CD4-positive, alpha-beta T cell treated with Interleukin-2 at 100 ng/mL for 4 hours (primary cell): Measurements from ENCODE around the gene FIZ1.
"Not testable (repeated sequence)": the region's sequence is repeated elsewhere in the genome, so short reads cannot be mapped to it uniquely, and the experiment has no call there.

Experiments used
- DNase-seq: peaks from one replicate; pipeline ENCODE4 v3.0.0-alpha.2; 2020; ENCODE audit warnings: low spot score

The FIZ1 gene

DNA sequence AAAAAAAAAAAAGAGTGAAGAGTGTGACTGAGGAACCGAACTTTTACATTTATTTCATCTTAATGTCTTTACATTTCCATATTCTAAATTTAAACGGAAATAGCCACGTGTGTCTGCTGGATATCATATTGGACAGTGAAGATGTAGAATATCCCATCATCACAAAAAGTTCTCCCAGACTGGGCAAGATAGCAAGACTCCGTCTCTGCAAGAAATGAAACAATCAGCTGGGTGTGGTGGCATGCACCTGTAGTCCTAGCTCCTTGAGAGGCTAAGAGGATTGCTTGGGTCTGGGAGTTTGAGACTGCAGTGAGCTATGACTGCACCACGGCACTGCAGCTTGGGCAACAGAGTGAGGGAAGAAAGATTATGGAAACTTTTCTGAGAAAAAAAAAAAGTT lies 22.6 kb downstream of the FIZ1 start:
- no peak for DNase-seq

DNA sequence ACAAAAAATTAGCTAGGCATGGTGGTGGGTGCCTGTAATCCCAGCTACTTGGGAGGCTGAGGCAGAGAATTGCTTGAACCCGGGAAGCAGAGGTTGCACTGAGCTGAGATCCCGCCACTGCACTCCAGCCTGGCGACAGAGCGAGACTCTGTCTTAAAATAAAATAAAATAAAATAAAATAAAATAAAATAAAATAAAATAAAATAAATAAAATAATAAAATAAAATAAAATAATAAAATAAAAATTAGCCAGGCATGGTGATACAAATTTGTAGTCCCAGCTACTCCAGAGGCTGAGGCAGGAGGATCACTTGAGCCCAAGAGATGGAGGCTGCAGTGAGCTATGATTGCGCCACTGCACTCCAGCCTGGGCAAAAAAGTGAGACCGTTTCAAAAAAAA lies 25.4 kb downstream of the FIZ1 start:
- not testable (repeated sequence) for DNase-seq

GRCh38 chr19:55569477-55569876 lies 29.8 kb downstream of the FIZ1 start:
- not testable (repeated sequence) for DNase-seq

GRCh38 chr19:55567708-55568328 lies 31.5 kb downstream of the FIZ1 start:
- DNase-seq = no peak

DNA sequence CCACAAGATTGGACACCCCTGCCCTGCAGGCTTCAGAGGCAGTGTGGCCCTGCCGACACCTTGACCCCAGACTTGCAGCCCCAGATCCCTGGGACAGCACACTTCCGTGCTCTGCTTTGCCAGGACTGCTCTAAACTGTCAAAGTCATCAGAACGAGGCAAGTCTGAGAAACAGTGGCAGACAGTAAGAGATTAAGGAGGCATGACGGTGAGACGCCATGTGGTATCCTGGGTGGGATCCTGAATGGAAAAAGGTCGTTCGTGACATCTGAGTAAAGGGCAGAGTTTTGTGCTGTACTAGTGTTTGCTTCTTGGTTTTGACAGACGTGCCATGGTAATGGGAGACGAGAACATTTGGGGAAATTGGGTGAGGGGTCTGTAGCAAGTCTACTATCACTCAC lies 32.5 kb downstream of the FIZ1 start:
- DNase-seq = no peak

DNA sequence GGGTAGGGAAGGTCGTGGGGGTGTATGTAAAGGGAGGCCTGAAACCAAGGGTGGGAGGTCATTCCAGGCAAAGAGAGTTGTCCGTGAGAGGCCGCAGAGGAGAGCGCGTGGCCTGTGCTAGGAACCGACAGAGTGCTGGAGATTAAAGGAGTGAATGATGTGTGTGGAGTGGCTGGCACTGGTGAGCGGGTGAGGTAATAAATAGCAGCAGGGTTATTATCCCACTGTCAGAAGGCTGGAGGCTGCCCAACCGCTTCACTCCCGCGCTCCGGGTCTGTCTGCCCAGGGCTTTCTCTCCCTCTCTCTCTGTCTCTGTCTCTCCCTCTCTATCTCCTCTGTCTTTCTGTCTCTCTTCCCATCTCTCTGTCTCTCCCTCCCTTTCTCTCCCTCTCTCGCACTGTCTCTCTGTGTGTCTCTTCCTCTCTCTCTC lies 36.0 kb downstream of the FIZ1 start:
- no peak for DNase-seq

- DNase-seq = no peak
These were observed 39.6 kb downstream of the FIZ1 start for GRCh38 chr19:55559684-55560083.

- DNase-seq = no peak
These were observed 44.6 kb downstream of the FIZ1 start for GRCh38 chr19:55554741-55555152.

DNA sequence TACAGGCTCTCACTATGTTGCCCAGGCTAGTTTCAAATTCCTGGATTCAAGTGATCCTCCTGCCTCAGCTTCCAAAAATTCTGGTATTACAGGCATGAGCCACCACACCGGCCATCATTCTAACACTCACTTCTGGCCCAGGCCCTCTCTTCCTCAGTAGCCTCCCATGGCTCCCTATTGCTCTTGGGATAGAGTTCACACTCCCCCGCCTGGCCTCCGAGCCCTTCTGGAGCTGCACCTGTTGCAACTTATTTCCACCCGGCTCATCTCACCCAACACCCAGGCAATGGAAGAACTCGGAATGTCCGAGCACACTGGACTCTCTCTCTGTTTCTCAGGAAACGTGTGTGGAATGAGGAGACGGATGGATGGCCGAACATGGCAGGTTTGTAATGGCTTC lies 45.0 kb downstream of the FIZ1 start:
- no peak for DNase-seq

- no peak for DNase-seq
These were observed 45.8 kb downstream of the FIZ1 start for GRCh38 chr19:55553217-55554182.

- no peak for DNase-seq
These were observed 46.7 kb downstream of the FIZ1 start for GRCh38 chr19:55552620-55553019.

GRCh38 chr19:55552206-55552605 lies 47.1 kb downstream of the FIZ1 start:
- DNase-seq = no peak

DNA sequence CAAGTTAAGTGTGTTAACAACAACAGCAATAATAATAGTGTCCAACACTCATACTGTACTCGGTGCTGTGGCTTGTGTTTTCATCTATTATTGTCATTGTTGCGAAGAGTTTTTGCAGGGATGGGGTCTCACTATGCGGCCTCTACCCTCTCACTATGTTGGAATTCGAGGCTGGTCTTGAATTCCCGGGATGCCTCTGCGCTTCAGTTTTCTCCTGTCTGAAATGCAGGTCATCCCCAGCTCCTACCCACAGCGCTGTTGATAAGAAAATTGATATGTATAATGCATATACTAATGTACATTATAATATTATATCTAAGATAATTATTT lies 49.0 kb downstream of the FIZ1 start:
- DNase-seq = no peak

DNA sequence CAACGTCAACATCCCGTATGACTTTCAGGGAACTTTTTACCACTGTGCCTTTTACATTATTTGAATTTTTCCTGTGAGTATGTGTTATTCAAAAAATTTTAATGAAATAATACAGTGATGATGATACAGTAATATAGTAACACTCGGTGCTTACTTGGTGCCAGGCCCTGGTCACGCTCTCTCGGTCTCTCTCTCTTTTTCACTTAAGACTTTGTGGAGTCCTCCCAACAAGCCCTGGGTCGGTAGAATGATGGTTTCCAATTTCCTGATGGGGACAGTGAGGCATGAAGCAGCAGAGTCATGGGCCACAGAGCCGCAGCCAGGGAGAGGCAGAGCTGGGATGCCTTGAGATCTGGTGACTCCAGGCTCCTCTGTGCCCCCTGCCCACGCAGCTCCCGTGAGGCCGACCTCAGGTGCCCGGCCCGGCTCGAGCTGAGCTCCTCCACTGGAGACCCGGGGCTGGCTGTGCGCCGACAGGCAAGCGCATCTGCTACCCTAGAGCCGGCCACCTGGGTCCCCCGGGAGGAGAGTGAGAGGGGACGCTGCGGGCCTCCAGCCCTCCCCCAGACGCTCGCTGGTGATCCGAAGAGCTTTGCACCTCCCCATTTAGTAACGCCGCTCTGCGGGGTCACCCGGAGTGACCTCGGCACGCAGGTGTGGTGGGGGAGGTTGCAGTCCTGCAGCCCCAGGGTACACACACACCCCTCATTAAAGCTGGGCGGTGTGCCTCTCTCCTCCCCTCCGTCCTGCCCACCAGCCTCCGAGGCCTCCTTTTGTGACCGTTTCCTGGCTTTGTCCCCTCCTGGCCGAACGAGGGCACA lies 49.6 kb downstream of the FIZ1 start:
- DNase-seq = no peak

DNA sequence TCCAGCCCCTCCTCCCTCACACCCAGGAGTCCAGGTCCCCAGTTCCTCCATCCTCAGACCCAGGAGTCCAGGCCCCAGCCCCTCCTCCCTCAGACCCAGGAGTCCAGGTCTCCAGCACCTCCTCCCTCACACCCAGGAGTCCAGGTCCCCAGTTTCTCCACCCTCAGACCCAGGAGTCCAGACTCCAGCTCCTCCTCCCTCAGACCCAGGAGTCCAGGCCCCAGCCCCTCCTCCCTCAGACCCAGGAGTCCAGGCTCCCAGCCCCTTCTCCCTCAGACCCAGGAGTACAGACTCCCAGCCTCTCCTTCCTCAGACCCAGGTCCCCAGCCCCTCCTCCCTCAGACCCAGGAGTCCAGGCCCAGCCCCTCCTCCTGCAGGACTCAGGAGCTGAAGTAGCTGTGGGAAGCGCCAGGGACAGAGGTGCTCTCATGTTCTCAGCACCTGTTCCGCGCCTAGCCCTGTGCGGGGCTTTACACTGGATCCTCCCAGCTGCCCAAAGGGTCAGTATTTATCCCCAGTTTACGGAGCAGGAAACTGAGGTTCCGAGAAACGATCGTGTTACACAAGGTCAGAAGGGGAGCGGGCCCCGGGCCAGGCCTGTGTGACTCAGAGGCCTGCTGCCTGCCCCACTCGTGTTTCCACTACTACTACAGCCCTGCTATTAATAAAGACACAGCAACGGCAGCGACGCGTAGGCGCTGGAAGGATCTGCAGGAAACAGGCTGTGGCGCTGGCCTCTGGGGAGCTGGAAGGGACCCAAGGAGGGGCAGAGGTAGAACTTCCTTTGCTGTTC lies 52.3 kb downstream of the FIZ1 start:
- DNase-seq = no peak

GRCh38 chr19:55546011-55546410 lies 53.3 kb downstream of the FIZ1 start:
- DNase-seq = no peak

GRCh38 chr19:55545443-55545842 lies 53.9 kb downstream of the FIZ1 start, which contains the start of gene SBK3:
Gene SBK3, minus strand, starts transcription at chr19:55545543. Its CDS starts 0 bp downstream, at chr19:55545543.
- DNase-seq = no peak

GRCh38 chr19:55544776-55545439 lies 54.4 kb downstream of the FIZ1 start:
- DNase-seq = no peak

DNA sequence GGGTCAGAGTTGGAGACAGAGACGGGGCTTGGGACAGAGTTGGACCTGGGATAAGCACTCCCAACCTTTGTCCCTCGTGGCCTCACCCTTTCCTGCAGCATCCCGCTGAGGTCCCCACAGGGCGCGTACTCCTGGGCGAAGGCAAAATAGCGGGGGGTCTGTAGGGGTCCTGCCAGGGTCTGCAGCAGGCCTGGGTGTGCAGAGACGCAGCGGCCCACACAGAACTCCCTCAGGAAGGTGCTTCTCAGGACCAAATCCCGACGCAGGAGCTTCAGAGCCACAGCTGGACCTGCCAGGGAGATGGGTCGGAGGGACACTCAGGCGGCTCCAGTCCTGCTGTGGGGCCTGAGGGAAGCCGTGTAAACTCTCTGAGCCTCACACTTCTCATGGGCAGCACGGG lies 55.3 kb downstream of the FIZ1 start:
- DNase-seq = no peak

DNA sequence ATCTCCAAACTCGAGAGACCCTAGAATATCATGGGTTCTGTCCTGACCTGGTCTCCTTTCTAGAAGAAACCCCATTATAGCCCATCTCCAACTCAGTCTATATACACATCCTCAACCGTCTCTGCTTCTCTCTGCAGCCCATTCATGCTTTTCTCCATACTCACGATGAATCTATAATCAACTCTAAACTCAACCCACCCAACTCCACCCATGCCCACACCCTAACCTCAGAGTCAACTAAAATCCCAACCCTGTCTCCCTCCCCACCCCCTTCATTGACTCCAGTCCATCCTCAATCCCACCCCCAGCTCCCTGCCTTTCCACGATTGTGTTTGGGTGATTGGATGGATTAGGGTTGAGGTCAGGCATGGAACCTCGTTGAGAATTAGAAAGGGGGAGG lies 55.8 kb downstream of the FIZ1 start:
- no peak for DNase-seq

- no peak for DNase-seq
These were observed 56.9 kb downstream of the FIZ1 start for GRCh38 chr19:55542292-55542855.
